Measurements from ENCODE around the gene TRAK1.

- no peak for TF ChIP-seq CTCF (IDR thresholded peaks at IDR 0.05)
- no peak for TF ChIP-seq POLR2A (IDR thresholded peaks at IDR 0.05)
- no peak for TF ChIP-seq POLR2AphosphoS5 (IDR thresholded peaks at IDR 0.05)
Observed at GRCh38 chr3:42165211-42165610, 74.1 kb downstream of the TRAK1 start.

Data from breast epithelium (tissue), 3 donors.